GM21423 (cell line): ENCODE results near the gene LRG1.
"Not testable (repeated sequence)": the region's sequence is repeated elsewhere in the genome, so short reads cannot be mapped to it uniquely, and the experiment has no call there.

Experiments
- ATAC-seq: cut with Tn5 transposase; IDR thresholded peaks from one replicate; pipeline ENCODE4 v1.9.1; 2021; ENCODE audit warnings: mild to moderate bottlenecking, moderate library complexity; ENCODE audit not compliant: unreplicated experiment

Gene LRG1

GRCh38 chr19:4529924-4530522, 9.8 kb downstream of the LRG1 start:
- no peak for ATAC-seq

GRCh38 chr19:4528843-4529242, 11.0 kb downstream of the LRG1 start:
- ATAC-seq: no peak

GRCh38 chr19:4527377-4527776, 12.5 kb downstream of the LRG1 start:
- ATAC-seq: not testable (repeated sequence)

- ATAC-seq: no peak
These were observed 14.3 kb downstream of the LRG1 start for GRCh38 chr19:4525563-4526002.

- ATAC-seq: no peak
These were observed 14.9 kb downstream of the LRG1 start for GRCh38 chr19:4524808-4525562.

- no peak for ATAC-seq
These were observed 16.3 kb downstream of the LRG1 start for GRCh38 chr19:4523306-4524110.

GRCh38 chr19:4522291-4523002, 17.4 kb downstream of the LRG1 start:
- no peak for ATAC-seq

DNA sequence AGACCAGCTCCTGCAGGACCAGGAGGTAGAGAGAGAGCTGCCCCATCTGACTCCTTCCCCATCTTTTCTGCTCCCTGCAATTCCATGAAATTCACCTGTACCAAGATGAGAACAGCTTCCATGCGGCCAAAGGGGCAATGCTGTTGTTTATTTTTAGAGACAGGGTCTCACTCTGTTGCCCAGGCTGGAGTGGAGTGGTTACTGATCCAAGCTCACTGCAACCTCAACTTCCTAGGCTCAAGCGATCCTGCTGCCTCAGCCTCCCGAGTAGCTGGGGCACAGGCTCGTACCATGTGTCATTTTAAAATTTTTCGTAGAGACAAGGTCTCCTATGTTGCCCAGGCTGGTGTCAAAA, 18.0 kb downstream of the LRG1 start:
- no peak for ATAC-seq

DNA sequence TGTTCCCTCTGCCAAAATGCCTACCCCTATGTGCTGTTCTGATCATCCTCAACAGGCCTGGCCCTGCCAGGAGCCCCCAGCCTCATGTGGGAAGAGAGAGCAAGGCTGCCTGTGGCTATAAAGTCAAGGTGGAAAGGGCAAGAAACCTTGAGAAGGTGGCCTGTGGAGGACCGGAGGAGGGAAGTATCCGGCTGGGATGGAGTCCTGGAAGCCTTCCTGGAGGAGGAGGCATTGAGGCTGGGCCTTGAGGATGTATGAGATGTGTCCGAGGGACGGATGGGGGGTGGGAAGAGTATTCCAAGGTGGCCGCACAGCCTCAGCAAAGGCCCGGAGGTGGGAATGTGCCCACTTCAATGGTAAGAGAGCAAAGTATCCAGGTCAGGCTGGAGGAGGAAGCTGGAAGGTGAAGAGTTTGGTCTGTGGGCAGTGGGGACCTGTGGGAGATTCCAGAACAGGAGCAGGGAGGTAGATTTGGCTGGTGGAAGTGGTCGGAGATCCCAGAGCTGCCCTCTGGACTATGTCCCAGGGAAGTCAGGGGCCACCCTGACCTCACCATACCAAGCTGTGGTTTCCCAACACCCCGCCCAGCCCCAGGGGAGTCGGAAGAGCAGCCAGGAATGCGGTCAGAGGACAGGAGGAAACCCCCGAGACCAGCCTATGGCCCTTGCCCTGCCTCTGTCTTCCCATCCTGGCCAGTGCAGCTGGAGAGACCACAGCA, 18.5 kb downstream of the LRG1 start:
- no peak for ATAC-seq

DNA sequence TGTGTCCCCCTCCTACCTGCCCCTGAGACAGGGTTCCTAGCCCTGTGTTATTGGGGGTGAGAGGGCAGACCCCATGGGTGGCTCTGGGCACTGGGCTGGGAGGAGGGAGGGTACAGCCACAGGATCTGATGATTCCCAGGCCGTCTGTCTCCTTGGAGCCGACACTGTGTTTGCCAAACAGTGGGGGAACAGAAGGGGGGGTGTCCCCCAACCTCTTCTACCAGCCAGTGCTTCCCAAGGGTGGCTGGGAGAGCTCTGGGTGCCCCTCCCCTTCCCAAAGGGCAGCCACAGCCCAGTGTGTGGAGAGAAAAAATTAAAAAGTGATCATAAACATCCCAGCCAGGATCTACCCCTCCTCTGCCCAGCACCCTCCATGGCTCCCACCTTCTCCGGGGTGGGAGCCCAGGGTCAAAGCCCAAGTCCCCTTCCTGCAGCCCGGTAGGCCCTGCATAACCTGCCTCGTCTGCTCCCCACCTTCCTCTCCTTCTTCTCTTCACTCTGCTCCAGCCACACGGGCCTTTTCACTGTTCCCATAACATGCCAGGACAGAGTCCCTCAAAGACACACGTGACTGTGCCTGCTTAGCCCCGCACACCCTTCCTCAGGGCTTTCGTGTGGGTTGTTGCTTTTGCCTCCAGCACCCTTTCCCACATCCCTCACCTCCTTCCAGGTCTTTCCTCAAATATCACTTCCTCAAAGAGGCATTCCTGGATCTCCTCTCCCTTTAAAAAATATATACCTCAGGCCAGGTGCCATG, 20.1 kb downstream of the LRG1 start:
- ATAC-seq: no peak

DNA sequence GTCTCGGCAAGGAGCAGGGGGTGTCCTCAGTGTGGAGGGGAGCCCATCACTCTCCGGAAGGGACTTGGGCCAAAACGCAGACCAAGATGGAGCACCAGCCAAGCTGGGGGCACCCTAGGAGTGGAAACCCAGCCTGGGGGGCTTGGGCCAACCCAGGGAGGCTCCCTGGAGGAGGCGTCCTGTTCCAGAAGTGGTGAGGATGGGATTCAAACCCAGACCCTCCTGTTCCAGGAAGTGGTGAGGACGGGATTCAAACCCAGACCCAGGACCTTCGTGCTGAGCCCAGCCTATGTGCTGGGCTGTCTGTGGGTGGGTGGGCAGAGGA, 20.7 kb downstream of the LRG1 start:
- ATAC-seq: no peak

GRCh38 chr19:4518345-4519171, 21.3 kb downstream of the LRG1 start, which contains the start of gene PLIN4:
Gene PLIN4, minus strand, starts transcription at chr19:4518486. Its CDS starts 214 bp downstream, at chr19:4518272.
- ATAC-seq: no peak

DNA sequence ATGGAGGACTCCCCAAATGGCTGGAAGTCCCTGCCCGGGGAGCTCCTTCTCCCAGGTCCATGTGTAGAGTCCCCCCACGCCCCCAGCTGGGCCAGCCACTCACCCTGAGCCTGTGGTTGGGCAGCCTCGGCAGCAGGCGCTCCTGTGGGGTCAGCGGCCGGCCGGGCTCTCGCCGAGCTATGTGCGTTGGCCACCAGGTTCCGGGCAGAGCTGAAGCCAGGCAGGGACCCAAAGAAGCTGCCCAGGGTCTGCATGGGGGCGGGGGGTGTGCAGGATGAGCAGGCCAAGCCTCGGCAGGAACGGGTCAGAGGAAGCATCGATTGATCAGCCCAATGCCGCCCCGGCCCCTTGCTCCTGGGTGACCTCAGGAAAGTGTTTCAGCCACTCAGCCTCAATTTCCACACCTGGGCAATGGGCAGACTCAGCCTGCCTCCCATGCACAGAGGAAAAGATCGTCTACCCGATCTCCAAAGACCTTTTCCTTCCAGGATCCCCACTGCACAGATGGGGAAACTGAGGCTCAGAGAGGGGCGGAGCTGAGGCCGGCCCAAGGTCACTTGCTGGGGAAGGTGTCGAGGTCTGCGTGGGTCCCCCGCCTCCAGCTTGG, 22.3 kb downstream of the LRG1 start:
- ATAC-seq: no peak

DNA sequence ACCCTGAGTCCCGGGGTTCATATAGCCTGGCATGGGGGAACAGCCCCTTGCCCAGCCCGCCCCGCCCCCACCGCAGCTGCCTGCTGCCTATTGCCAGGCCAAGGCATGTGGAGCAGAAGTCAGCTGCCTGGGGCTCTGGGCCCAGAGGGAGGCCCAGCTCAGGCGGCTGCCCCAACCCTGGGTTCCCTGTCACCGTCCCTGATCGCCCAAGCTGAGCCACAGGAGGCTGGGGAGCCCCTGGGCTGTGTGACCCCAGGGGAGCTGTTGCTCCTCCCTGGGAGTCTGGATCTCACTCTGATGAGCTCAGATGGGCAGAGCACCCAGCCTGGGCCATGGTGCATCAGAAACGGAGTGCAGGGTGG, 22.9 kb downstream of the LRG1 start:
- ATAC-seq: no peak

DNA sequence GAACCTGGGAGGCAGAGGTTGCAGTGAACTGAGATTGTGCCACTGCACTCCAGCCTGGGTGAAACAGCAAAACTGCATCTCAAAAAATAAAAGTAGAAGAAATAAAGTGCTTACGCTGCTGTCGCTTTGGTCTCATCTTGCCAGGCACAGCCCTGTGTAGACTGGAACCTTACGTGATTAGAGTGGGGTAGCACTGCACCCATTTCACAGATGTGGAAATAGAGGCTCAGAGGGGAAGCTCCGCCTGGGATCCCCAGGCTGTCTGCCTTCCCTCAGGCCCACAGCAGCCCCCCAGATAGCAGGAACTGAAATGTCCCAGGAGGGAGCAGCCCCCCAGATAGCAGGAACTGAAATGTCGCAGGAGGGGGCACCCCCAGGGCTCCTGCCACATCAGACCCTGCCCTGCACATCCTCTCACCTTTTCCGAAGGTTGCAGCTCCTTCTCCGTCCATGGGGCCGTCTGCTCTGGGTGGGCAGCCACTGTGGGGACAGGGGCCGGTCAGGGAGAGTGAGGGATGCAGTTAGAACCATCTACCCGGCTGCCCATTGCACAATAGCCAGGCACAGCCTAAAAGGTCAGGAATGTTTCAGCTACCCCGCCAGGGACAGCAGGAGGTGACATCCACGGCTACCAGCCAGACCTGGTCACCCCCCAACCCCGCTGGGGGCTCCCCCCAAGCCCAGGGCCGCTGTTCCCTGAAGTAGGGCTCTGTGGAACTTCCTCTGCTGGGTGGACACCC, 23.5 kb downstream of the LRG1 start:
- ATAC-seq: no peak

DNA sequence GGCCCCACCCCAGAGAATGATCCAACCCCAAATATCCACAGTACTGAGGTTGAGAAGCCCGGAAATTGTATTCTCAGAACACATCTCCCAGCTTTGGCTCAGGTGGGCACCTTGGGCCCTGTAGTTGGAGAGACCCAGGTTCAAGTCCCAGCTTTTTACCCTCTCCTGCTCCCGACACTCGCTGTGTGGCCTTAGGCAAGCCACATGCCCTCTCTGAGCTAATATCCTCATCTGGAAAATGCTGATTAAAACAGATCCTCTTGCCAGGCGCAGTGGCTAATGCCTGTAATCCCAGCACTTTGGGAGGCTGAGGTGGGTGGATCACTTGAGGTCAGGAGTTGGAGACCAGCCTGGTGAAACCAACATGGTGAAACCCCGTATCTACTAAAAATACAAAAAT, 24.1 kb downstream of the LRG1 start:
- no peak for ATAC-seq

GRCh38 chr19:4513248-4513647, 26.6 kb downstream of the LRG1 start:
- ATAC-seq: no peak

- ATAC-seq: no peak
These were observed 27.8 kb downstream of the LRG1 start for GRCh38 chr19:4512070-4512469.
